Stimulated activated CD4-positive, alpha-beta T cell treated with anti-CD3 and anti-CD28 coated beads, Interleukin-2, amount 100 ng/mL, for 48 hours (primary cell): ENCODE data around the gene ANKRD63.

Experiments used
- DNase-seq, 2 donors: peaks; one replicate each; pipeline ENCODE4 v3.0.0-alpha.2; 2020

The ANKRD63 gene

GRCh38 chr15:40241269-40242212, 41.3 kb downstream of the ANKRD63 start:
- no peak for DNase-seq

- no peak for DNase-seq
Observed at GRCh38 chr15:40240619-40241221, 42.1 kb downstream of the ANKRD63 start.

- DNase-seq, result no peak
Observed at GRCh38 chr15:40239693-40240618, 42.9 kb downstream of the ANKRD63 start.

- DNase-seq, result no peak
Observed at GRCh38 chr15:40239404-40239692, 43.5 kb downstream of the ANKRD63 start.

- DNase-seq, result peak; percentile 24 to 41
Observed at GRCh38 chr15:40238532-40239403, 44.1 kb downstream of the ANKRD63 start, which contains the start of gene PAK6. TSS of gene PAK6 (plus strand) at chr15:40239063. CDS start at chr15:40264786, 25,723 bp downstream.

GRCh38 chr15:40235201-40235885, 47.5 kb downstream of the ANKRD63 start:
- no peak for DNase-seq

GRCh38 chr15:40234783-40235182, 48.1 kb downstream of the ANKRD63 start:
- no peak for DNase-seq

GRCh38 chr15:40233727-40234577, 48.9 kb downstream of the ANKRD63 start:
- DNase-seq, result no peak

GRCh38 chr15:40232625-40233070, 50.2 kb downstream of the ANKRD63 start:
- no peak for DNase-seq
